Stomach (tissue), 4 donors: ENCODE measurements around the gene GPATCH1.

Source experiments
- EP300 ChIP-seq: sonication (generic); formaldehyde crosslinking; IDR thresholded peaks from one replicate; pipeline ENCODE4 v1.6.1; 2017; ENCODE audit warnings: antibody characterized with exemption
- TF ChIP-seq, protein P1 (sequence below), 7 experiments: fragments of 450-650 bp in 4 of 7; fragments of 200-600 bp in 3 of 7; sonication (generic) in 3 of 7; IDR thresholded peaks; one replicate each; pipeline ENCODE4 v1.5.1; 2016 to 2019; ENCODE audit warnings: antibody characterized with exemption in 7 of 7, control low read depth in 2 of 7, mild to moderate bottlenecking in 1 of 7

DNA sequence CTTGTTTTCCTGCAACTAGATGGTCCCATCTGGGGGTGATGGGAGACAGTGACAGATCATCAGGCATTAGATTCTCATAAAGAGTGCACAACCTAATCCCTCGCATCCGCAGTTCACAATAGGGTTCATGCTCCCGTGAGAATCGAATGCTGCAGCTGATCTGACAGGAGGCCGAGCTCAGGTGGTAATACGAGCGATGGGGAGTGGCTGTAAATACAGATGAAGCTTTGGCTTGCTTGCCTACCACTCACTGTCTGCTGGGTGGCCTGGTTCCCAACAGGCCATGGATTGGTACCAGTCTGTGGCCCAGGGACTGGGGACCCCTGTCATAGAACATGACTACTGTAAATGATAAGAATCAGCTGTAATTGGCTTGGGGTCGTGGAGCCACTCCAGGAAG is 78.9 kb downstream of the GPATCH1 start:
- no peak for TF ChIP-seq EP300
- TF ChIP-seq, protein P1, sequence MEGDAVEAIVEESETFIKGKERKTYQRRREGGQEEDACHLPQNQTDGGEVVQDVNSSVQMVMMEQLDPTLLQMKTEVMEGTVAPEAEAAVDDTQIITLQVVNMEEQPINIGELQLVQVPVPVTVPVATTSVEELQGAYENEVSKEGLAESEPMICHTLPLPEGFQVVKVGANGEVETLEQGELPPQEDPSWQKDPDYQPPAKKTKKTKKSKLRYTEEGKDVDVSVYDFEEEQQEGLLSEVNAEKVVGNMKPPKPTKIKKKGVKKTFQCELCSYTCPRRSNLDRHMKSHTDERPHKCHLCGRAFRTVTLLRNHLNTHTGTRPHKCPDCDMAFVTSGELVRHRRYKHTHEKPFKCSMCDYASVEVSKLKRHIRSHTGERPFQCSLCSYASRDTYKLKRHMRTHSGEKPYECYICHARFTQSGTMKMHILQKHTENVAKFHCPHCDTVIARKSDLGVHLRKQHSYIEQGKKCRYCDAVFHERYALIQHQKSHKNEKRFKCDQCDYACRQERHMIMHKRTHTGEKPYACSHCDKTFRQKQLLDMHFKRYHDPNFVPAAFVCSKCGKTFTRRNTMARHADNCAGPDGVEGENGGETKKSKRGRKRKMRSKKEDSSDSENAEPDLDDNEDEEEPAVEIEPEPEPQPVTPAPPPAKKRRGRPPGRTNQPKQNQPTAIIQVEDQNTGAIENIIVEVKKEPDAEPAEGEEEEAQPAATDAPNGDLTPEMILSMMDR (IDR thresholded peaks at IDR 0.05), result no peak
